ENCODE data around the gene GAS2L1. TPM values are rescaled to one million over a fixed set of nuclear protein-coding genes. Genes with fewer than 3 reads are reported as not detected.

GAS2L1 gene
- total and polyA plus RNA-seq, 2 of the 4 experiments (the other 2 are of a cell fraction), result 1.4 to 15.6 TPM

- POLR2A ChIA-PET (ENCODE audit: unreplicated experiment), result no interaction called here
- ATAC-seq (ENCODE audit: low read depth) (no peak), DNase-seq (no peak)
- Histone ChIP-seq H3K9ac (ENCODE audit: low read depth, low read length) (no peak overlapping the region), H3K4me1 (ENCODE audit: control insufficient read depth, insufficient read depth, low read length) (peaks cover 9% of the 10 kb centered on the region), H3K56ac (ENCODE audit: extremely low read depth, insufficient read depth, low read length) (no peak overlapping the region), H3K18ac (ENCODE audit: low read depth, low read length) (no peak overlapping the region), H3K4me2 (ENCODE audit: low read depth, low read length) (no peak overlapping the region), H3K27ac (ENCODE audit: insufficient read depth, low read length) (no peak overlapping the region), H3K4me3 (ENCODE audit: insufficient read depth, low read depth, low read length) (no peak overlapping the region), H2AK5ac (ENCODE audit: low read depth, low read length) (no peak overlapping the region), H3K79me1 (ENCODE audit: low read depth in 1 of 2, low read length in 2 of 2) (peaks cover 0 to 3% of the 10 kb centered on the region in 2 experiments; a peak in 1 of 4 replicates), H3K4ac (ENCODE audit: low read depth, low read length) (no peak overlapping the region), H3K23ac (ENCODE audit: low read depth, low read length) (no peak overlapping the region), H2AFZ (replicated peaks; ENCODE audit: low read length, poor library complexity) (no peak overlapping the region), H2AK9ac (replicated peaks; ENCODE audit: low read depth, low read length, poor library complexity) (no peak overlapping the region), H2BK5ac (ENCODE audit: low read depth, low read length, poor library complexity, severe bottlenecking) (no peak overlapping the region), H2BK15ac (ENCODE audit: low read depth, low read length) (no peak overlapping the region), H3K27me3 (ENCODE audit: control insufficient read depth, insufficient read depth, low read length) (no peaks in the 10 kb centered on the region), H3K14ac (replicated peaks; ENCODE audit: low read depth, low read length) (no peak overlapping the region), H3K36me3 (ENCODE audit: control insufficient read depth, insufficient read depth, low read length) (peaks cover 49% of the 10 kb centered on the region), H3K9me1 (ENCODE audit: insufficient read depth, low read length) (peaks cover 5% of the 10 kb centered on the region; the same call in 1 of the 2 replicates), H4K8ac (ENCODE audit: low read depth in 2 of 2, low read length in 2 of 2) (no peak overlapping the region), H4K20me1 (ENCODE audit: insufficient read depth, low read length) (no peaks in the 10 kb centered on the region; the same call in none of the 2 replicates), H4K5ac (ENCODE audit: low read depth, low read length) (no peak overlapping the region), H4K91ac (ENCODE audit: insufficient read depth, low read depth, low read length) (no peak overlapping the region), H2BK120ac (ENCODE audit: low read depth, low read length) (no peak overlapping the region), H3K9me3 (ENCODE audit: control insufficient read depth, insufficient read depth, low read length) (no peaks in the 10 kb centered on the region), H2BK20ac (ENCODE audit: low read depth, low read length) (no peak overlapping the region)
- BruUV-seq (replicated peaks), result no TSS peak
- dilution Hi-C loops (cut with HindIII; ENCODE audit: low sequenced_read_pairs, unreplicated experiment) (no loop called here), intact Hi-C loops (cut with micrococcal nuclease) (no loop called here), in situ Hi-C loops (cut with MboI; ENCODE audit: low sequenced_read_pairs) (no loop called here)
- 88% methylated on average over 7 of the region's 14 CpGs; no CpG with 5 or more reads in 1 of the 2 experiments for WGBS, 2 experiments (ENCODE audit: extremely low coverage in 2 of 2, insufficient read length in 1 of 2)
- no peak for TF ChIP-seq RCOR1 (IDR thresholded peaks at IDR 0.05; ENCODE audit: insufficient replicate concordance, low read length)
- TF ChIP-seq RAD21 (IDR thresholded peaks at IDR 0.05; ENCODE audit: low read length), result no peak
- TF ChIP-seq RFX5 (IDR thresholded peaks at IDR 0.05; ENCODE audit: low read depth, low read length), result no peak
- TF ChIP-seq CHD1 (IDR thresholded peaks at IDR 0.05; ENCODE audit: low read depth, low read length), result no peak
- no peak for TF ChIP-seq MXI1 (IDR thresholded peaks at IDR 0.05; ENCODE audit: borderline replicate concordance, low read depth, low read length)
- no peak for TF ChIP-seq MAZ (IDR thresholded peaks at IDR 0.05; ENCODE audit: borderline replicate concordance, low read depth, low read length)
- TF ChIP-seq BHLHE40 (IDR thresholded peaks at IDR 0.05; ENCODE audit: low read depth, low read length), result no peak
- no peak for TF ChIP-seq CTCF (conservative IDR thresholded peaks at IDR 0.05; ENCODE audit: low read depth, low read length)
- no peak for TF ChIP-seq USF2 (IDR thresholded peaks at IDR 0.05; ENCODE audit: low read depth, low read length)
- no peak for TF ChIP-seq CEBPB (IDR thresholded peaks at IDR 0.05; ENCODE audit: low read depth, low read length)
- TF ChIP-seq, protein P1, sequence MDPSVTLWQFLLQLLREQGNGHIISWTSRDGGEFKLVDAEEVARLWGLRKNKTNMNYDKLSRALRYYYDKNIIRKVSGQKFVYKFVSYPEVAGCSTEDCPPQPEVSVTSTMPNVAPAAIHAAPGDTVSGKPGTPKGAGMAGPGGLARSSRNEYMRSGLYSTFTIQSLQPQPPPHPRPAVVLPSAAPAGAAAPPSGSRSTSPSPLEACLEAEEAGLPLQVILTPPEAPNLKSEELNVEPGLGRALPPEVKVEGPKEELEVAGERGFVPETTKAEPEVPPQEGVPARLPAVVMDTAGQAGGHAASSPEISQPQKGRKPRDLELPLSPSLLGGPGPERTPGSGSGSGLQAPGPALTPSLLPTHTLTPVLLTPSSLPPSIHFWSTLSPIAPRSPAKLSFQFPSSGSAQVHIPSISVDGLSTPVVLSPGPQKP (IDR thresholded peaks at IDR 0.05; ENCODE audit: borderline replicate concordance, low read depth, low read length), result no peak
- no peak for TF ChIP-seq FOS (IDR thresholded peaks at IDR 0.05; ENCODE audit: low read depth, low read length)
- no peak for TF ChIP-seq SMC3 (IDR thresholded peaks at IDR 0.05; ENCODE audit: low read depth, low read length)
- no peak for TF ChIP-seq POLR2A (IDR thresholded peaks at IDR 0.05; ENCODE audit: low read depth, low read length)
- TF ChIP-seq NFE2L2 (IDR thresholded peaks at IDR 0.05; ENCODE audit: low read depth, low read length), result no peak
- TF ChIP-seq MAFK (IDR thresholded peaks at IDR 0.05; ENCODE audit: low read depth, low read length), result no peak
- CTCF ChIA-PET, result no interaction called here
Observed at GRCh38 chr22:29331658-29332300, 25.3 kb downstream of the GAS2L1 start.

Data from IMR-90 (cell line).